ENCODE measurements around the gene SCMH1.
"Not testable (repeated sequence)": the region's sequence is repeated elsewhere in the genome, so short reads cannot be mapped to it uniquely, and the experiment has no call there.

SCMH1 gene

GRCh38 chr1:41241749-41242341 is at the start of gene SCMH1:
TSS of gene SCMH1 (minus strand) at chr1:41242306. CDS start at chr1:41186133, 56,173 bp downstream.
- peak; percentile 48 for DNase-seq (ENCODE audit: low read depth)

- no peak for DNase-seq (ENCODE audit: low read depth)
Observed at GRCh38 chr1:41291195-41291594, 49.1 kb upstream of the SCMH1 start.

- DNase-seq (ENCODE audit: low read depth): no peak
Observed at GRCh38 chr1:41289196-41289595, 47.1 kb upstream of the SCMH1 start.

GRCh38 chr1:41286992-41287391 is 44.9 kb upstream of the SCMH1 start:
- no peak for DNase-seq (ENCODE audit: low read depth)

- DNase-seq (ENCODE audit: low read depth): peak; percentile 32
Observed at GRCh38 chr1:41286486-41286885, 44.4 kb upstream of the SCMH1 start.

- no peak for DNase-seq (ENCODE audit: low read depth)
Observed at GRCh38 chr1:41285818-41286217, 43.7 kb upstream of the SCMH1 start.

GRCh38 chr1:41284121-41284520 is 42.0 kb upstream of the SCMH1 start:
- DNase-seq (ENCODE audit: low read depth): no peak

GRCh38 chr1:41282679-41283317 is 40.7 kb upstream of the SCMH1 start:
- no peak for DNase-seq (ENCODE audit: low read depth)

GRCh38 chr1:41281334-41281733 is 39.2 kb upstream of the SCMH1 start:
- no peak for DNase-seq (ENCODE audit: low read depth)

GRCh38 chr1:41280202-41281032 is 38.3 kb upstream of the SCMH1 start:
- no peak for DNase-seq (ENCODE audit: low read depth)

- DNase-seq (ENCODE audit: low read depth): no peak
Observed at GRCh38 chr1:41278076-41278475, 36.0 kb upstream of the SCMH1 start.

GRCh38 chr1:41277371-41277975 is 35.4 kb upstream of the SCMH1 start:
- no peak for DNase-seq (ENCODE audit: low read depth)

GRCh38 chr1:41275831-41276230 is 33.7 kb upstream of the SCMH1 start:
- no peak for DNase-seq (ENCODE audit: low read depth)

GRCh38 chr1:41274752-41275545 is 32.8 kb upstream of the SCMH1 start:
- peak; percentile 67 for DNase-seq (ENCODE audit: low read depth)

GRCh38 chr1:41272601-41273000 is 30.5 kb upstream of the SCMH1 start:
- no peak for DNase-seq (ENCODE audit: low read depth)

GRCh38 chr1:41268154-41268770 is 26.2 kb upstream of the SCMH1 start:
- peak; percentile 81 for DNase-seq (ENCODE audit: low read depth)

- no peak for DNase-seq (ENCODE audit: low read depth)
Observed at GRCh38 chr1:41261926-41262618, 20.0 kb upstream of the SCMH1 start.

- DNase-seq (ENCODE audit: low read depth): no peak
Observed at GRCh38 chr1:41260768-41261167, 18.7 kb upstream of the SCMH1 start.

- no peak for DNase-seq (ENCODE audit: low read depth)
Observed at GRCh38 chr1:41259221-41259620, 17.1 kb upstream of the SCMH1 start.

- peak; percentile 59 for DNase-seq (ENCODE audit: low read depth)
Observed at GRCh38 chr1:41255978-41256377, 13.9 kb upstream of the SCMH1 start.

- DNase-seq (ENCODE audit: low read depth): not testable (repeated sequence)
Observed at GRCh38 chr1:41251120-41251519, 9.0 kb upstream of the SCMH1 start.

Measured in amniotic epithelial cell (primary cell).